K562 (cell line): ENCODE measurements around the gene SAMD8. TPM values are rescaled to one million over a fixed set of nuclear protein-coding genes. Genes with fewer than 3 reads are reported as not detected.

Source experiments
- HNRNPH1 ChIP-seq: fragments of 200-400 bp; formaldehyde crosslinking; optimal IDR thresholded peaks from 2 replicates; pipeline ENCODE3; 2017; ENCODE audit warnings: low read depth, mild to moderate bottlenecking, low read length, moderate library complexity
- L3MBTL2 ChIP-seq: fragments of 450-650 bp; IDR thresholded peaks from 2 replicates; pipeline ENCODE4 v1.6.1; 2016; ENCODE audit warnings: mild to moderate bottlenecking, moderate library complexity
- MAFF ChIP-seq: IDR thresholded peaks from 2 replicates; pipeline ENCODE4 v1.6.1; 2012; ENCODE audit warnings: low read length, improper control_type of control experiment
- MCM7 ChIP-seq, 2 experiments: fragments of 450-650 bp; IDR thresholded peaks; 2 replicates each; pipeline ENCODE4 v1.6.1; 2016 to 2018
- RAD21 ChIP-seq, 2 experiments: fragments of 250-450 bp in 1 of 2; fragments of 450-650 bp in 1 of 2; sonication (Bioruptor Pico) in 1 of 2; formaldehyde crosslinking in 1 of 2; IDR thresholded peaks in 1 of 2; conservative IDR thresholded peaks in 1 of 2; 2 replicates each; pipeline versions ENCODE4 v1.4.0 to v1.8.0; 2020 to 2022; ENCODE audit warnings: mild to moderate bottlenecking in 2 of 2, moderate library complexity in 1 of 2
- SAFB2 ChIP-seq: fragments of 200-400 bp; formaldehyde crosslinking; IDR thresholded peaks from 2 replicates; pipeline ENCODE4 v1.6.1; 2018; ENCODE audit warnings: borderline replicate concordance, low read length, low read depth, moderate library complexity; ENCODE audit not compliant: severe bottlenecking
- ZC3H4 ChIP-seq: sonication (generic); formaldehyde crosslinking; IDR thresholded peaks from 2 replicates; pipeline ENCODE4 v1.9.0; 2021; ENCODE audit warnings: missing genetic modification reagents, borderline replicate concordance
- ZNF146 ChIP-seq: IDR thresholded peaks from one replicate; pipeline ENCODE4 v1.6.1; 2018; ENCODE audit warnings: missing compliant biosample characterization; ENCODE audit not compliant: unreplicated experiment
- ZNF175 ChIP-seq: fragments of 200-800 bp; sonication (Bioruptor generic); IDR thresholded peaks from 2 replicates; pipeline ENCODE4 v1.6.1; 2016; ENCODE audit warnings: low read depth, mild to moderate bottlenecking, missing genetic modification characterization, missing compliant biosample characterization
- ZNF224 ChIP-seq: sonication (generic); formaldehyde crosslinking; IDR thresholded peaks from 2 replicates; pipeline ENCODE4 v1.8.0; 2022; ENCODE audit warnings: mild to moderate bottlenecking, missing genetic modification reagents
- ZNF324 ChIP-seq: fragments of 250-450 bp; sonication (Bioruptor Pico); IDR thresholded peaks from 2 replicates; pipeline ENCODE4 v1.4.0; 2020; ENCODE audit warnings: mild to moderate bottlenecking
- ZNF561 ChIP-seq: fragments of 450-650 bp; formaldehyde crosslinking; conservative IDR thresholded peaks from 2 replicates; pipeline ENCODE4 v1.4.0; 2020; ENCODE audit warnings: mild to moderate bottlenecking, moderate library complexity
- polyA plus RNA-seq, 8 experiments: library from polyadenylated mRNA; depleted of rRNA in 4 of 8; stranded (reverse) in 5 of 8; unstranded in 3 of 8; fragments of >200 nt; fragmentation: Nextera tagmentation in 2 of 8; fragmentation: Illumina TruSeq in 1 of 8; extraction: Ambion mirVana in 2 of 8; extraction: Trizol in 1 of 8; gene quantifications; 2 replicates each; pipeline versions ENCODE4 v1.2.1 to v1.2.3, GENCODE V29; 2011 to 2014; ENCODE audit warnings: inconsistent platforms in 1 of 8, missing spikeins in 1 of 8
- total RNA-seq, 7 experiments: library from RNA; depleted of rRNA in 6 of 7; stranded (reverse); fragments of >200 nt in 6 of 7; fragmentation: Illumina TruSeq in 2 of 7; extraction: Trizol in 2 of 7; gene quantifications; 2 replicates each; pipeline versions ENCODE4 v1.2.1 to v1.2.3, GENCODE V29; 2011 to 2021; ENCODE audit warnings: low replicate concordance in 1 of 7
- TF ChIP-seq, protein P1 (sequence below), 2 experiments: IDR thresholded peaks; 2 replicates each; pipeline ENCODE4 v1.6.1; 2012; ENCODE audit warnings: improper control_type of control experiment in 2 of 2, low read depth in 2 of 2, low read length in 2 of 2, borderline replicate concordance in 1 of 2
- TF ChIP-seq, protein P2 (sequence below): fragments of 250-450 bp; sonication (Bioruptor Pico); IDR thresholded peaks from 2 replicates; pipeline ENCODE4 v1.5.0; 2020; ENCODE audit warnings: mild to moderate bottlenecking, borderline replicate concordance
- TF ChIP-seq, protein P3 (sequence below), 2 experiments: fragments of 150-350 bp in 1 of 2; IDR thresholded peaks; 2 replicates each; pipeline ENCODE4 v1.6.1; 2012 to 2016; ENCODE audit warnings: low read depth in 2 of 2, low read length in 2 of 2, mild to moderate bottlenecking in 1 of 2, moderate library complexity in 1 of 2
- TF ChIP-seq, protein P4 (sequence below): fragments of 450-650 bp; IDR thresholded peaks from 2 replicates; pipeline ENCODE4 v1.7.1; 2018; ENCODE audit warnings: mild to moderate bottlenecking, low read depth; ENCODE audit not compliant: partially characterized antibody

The SAMD8 gene
- total and polyA plus RNA-seq, 9 of the 15 experiments (the other 6 are each of a cell fraction or from before 2014, with no cell fraction given), result 2.7 to 16.1 (median 6.2) TPM

DNA sequence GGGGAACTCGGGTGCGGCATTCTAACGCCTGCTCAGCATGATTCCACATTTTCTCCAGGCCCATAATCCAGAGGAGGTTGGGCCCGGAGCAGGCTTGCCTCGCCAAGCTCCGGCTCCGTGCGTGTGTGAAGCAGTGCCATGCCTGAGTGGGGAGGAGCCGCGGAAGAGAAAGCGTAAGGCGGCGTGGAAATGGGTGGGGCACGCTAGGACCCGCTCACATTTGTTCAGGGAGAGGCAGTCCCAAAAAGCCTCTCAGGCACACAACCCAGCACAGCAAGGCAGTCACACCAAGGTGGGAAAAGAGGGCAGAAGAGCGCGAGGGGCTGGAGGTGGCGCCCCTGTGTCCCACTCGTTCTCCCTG is 98.4 kb downstream of the SAMD8 start (continued):
- TF ChIP-seq, protein P1, sequence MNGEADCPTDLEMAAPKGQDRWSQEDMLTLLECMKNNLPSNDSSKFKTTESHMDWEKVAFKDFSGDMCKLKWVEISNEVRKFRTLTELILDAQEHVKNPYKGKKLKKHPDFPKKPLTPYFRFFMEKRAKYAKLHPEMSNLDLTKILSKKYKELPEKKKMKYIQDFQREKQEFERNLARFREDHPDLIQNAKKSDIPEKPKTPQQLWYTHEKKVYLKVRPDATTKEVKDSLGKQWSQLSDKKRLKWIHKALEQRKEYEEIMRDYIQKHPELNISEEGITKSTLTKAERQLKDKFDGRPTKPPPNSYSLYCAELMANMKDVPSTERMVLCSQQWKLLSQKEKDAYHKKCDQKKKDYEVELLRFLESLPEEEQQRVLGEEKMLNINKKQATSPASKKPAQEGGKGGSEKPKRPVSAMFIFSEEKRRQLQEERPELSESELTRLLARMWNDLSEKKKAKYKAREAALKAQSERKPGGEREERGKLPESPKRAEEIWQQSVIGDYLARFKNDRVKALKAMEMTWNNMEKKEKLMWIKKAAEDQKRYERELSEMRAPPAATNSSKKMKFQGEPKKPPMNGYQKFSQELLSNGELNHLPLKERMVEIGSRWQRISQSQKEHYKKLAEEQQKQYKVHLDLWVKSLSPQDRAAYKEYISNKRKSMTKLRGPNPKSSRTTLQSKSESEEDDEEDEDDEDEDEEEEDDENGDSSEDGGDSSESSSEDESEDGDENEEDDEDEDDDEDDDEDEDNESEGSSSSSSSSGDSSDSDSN (IDR thresholded peaks at IDR 0.05; ENCODE audit: borderline replicate concordance in 1 of 2, low read depth in 2 of 2, low read length in 2 of 2), result no peak; a peak in 1 of 4 replicates
- TF ChIP-seq, protein P2, sequence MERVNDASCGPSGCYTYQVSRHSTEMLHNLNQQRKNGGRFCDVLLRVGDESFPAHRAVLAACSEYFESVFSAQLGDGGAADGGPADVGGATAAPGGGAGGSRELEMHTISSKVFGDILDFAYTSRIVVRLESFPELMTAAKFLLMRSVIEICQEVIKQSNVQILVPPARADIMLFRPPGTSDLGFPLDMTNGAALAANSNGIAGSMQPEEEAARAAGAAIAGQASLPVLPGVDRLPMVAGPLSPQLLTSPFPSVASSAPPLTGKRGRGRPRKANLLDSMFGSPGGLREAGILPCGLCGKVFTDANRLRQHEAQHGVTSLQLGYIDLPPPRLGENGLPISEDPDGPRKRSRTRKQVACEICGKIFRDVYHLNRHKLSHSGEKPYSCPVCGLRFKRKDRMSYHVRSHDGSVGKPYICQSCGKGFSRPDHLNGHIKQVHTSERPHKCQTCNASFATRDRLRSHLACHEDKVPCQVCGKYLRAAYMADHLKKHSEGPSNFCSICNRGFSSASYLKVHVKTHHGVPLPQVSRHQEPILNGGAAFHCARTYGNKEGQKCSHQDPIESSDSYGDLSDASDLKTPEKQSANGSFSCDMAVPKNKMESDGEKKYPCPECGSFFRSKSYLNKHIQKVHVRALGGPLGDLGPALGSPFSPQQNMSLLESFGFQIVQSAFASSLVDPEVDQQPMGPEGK (CRISPR knock-in tag), result peak; percentile 88; the same call in 1 of the 2 replicates
- TF ChIP-seq L3MBTL2 (peak; percentile 92), ZNF561 (CRISPR knock-in tag) (no peak), ZNF324 (CRISPR knock-in tag) (no peak), ZNF146 (CRISPR knock-in tag) (no peak), ZC3H4 (CRISPR knock-in tag) (no peak), RAD21 (CRISPR knock-in tag; conservative IDR thresholded peaks at IDR 0.05 in 1 of 2, IDR thresholded peaks at IDR 0.05 in 1 of 2) (no peak), SAFB2 (no peak), ZNF175 (CRISPR knock-in tag) (peak; percentile 5; the same call in 1 of the 2 replicates), HNRNPH1 (no peak), MCM7 (IDR thresholded peaks at IDR 0.05) (no peak), MAFF (no peak; the same call in 1 of the 2 replicates), ZNF224 (CRISPR knock-in tag) (no peak)
- TF ChIP-seq, protein P3, sequence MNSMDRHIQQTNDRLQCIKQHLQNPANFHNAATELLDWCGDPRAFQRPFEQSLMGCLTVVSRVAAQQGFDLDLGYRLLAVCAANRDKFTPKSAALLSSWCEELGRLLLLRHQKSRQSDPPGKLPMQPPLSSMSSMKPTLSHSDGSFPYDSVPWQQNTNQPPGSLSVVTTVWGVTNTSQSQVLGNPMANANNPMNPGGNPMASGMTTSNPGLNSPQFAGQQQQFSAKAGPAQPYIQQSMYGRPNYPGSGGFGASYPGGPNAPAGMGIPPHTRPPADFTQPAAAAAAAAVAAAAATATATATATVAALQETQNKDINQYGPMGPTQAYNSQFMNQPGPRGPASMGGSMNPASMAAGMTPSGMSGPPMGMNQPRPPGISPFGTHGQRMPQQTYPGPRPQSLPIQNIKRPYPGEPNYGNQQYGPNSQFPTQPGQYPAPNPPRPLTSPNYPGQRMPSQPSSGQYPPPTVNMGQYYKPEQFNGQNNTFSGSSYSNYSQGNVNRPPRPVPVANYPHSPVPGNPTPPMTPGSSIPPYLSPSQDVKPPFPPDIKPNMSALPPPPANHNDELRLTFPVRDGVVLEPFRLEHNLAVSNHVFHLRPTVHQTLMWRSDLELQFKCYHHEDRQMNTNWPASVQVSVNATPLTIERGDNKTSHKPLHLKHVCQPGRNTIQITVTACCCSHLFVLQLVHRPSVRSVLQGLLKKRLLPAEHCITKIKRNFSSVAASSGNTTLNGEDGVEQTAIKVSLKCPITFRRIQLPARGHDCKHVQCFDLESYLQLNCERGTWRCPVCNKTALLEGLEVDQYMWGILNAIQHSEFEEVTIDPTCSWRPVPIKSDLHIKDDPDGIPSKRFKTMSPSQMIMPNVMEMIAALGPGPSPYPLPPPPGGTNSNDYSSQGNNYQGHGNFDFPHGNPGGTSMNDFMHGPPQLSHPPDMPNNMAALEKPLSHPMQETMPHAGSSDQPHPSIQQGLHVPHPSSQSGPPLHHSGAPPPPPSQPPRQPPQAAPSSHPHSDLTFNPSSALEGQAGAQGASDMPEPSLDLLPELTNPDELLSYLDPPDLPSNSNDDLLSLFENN (IDR thresholded peaks at IDR 0.05; ENCODE audit: low read depth in 2 of 2, low read length in 2 of 2), result no peak
- TF ChIP-seq, protein P4, sequence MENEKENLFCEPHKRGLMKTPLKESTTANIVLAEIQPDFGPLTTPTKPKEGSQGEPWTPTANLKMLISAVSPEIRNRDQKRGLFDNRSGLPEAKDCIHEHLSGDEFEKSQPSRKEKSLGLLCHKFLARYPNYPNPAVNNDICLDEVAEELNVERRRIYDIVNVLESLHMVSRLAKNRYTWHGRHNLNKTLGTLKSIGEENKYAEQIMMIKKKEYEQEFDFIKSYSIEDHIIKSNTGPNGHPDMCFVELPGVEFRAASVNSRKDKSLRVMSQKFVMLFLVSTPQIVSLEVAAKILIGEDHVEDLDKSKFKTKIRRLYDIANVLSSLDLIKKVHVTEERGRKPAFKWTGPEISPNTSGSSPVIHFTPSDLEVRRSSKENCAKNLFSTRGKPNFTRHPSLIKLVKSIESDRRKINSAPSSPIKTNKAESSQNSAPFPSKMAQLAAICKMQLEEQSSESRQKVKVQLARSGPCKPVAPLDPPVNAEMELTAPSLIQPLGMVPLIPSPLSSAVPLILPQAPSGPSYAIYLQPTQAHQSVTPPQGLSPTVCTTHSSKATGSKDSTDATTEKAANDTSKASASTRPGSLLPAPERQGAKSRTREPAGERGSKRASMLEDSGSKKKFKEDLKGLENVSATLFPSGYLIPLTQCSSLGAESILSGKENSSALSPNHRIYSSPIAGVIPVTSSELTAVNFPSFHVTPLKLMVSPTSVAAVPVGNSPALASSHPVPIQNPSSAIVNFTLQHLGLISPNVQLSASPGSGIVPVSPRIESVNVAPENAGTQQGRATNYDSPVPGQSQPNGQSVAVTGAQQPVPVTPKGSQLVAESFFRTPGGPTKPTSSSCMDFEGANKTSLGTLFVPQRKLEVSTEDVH, result no peak
